HG02970 (cell line): ENCODE results near the gene CDK5R2.

ENCODE experiments used
- ATAC-seq: cut with Tn5 transposase; IDR thresholded peaks from one replicate; pipeline ENCODE4 v1.9.1; 2021; ENCODE audit warnings: mild to moderate bottlenecking, moderate library complexity, moderate number of reproducible peaks; ENCODE audit not compliant: unreplicated experiment, low FRiP score

The CDK5R2 gene

DNA sequence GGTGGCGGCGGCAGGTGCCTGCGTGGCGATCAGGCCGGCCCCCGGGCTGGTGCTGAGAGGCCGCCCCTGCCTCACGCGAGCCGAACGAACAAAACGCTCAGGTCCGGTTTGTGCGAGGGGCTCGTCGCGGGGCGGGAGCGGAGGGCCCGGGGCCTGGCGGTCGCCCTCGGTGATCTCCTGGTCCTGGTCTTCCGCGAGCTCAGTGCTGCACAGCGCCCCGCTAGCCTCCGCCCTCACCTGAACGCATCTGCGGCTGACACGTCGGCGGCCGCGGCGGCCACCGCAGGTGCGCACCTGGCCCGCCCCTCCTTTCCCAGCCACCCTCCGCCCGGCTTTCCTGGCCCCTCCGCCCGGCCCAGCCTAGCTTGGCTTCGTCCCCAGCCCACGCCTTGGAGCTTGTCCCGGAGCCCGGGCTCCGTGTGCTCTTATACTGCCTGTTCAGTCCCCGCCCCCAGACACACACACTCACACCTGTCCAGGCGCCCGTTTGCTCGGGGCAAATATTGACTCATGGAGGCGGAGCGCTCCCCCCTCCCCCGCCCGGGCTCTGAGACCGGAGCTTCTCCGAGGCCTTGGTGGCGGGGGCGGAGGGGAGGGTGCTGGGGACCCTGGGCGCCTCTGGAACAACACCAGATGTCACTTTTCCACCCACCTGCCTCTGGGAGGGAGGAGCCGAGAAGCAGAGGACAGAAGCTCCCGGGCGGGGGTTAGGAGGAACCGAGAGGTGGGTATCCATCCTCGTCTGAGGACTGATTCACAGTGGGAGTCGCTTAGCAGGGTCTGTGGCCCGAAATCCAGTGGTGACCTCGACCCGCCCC is 42.3 kb downstream of the CDK5R2 start:
- ATAC-seq, result no peak

DNA sequence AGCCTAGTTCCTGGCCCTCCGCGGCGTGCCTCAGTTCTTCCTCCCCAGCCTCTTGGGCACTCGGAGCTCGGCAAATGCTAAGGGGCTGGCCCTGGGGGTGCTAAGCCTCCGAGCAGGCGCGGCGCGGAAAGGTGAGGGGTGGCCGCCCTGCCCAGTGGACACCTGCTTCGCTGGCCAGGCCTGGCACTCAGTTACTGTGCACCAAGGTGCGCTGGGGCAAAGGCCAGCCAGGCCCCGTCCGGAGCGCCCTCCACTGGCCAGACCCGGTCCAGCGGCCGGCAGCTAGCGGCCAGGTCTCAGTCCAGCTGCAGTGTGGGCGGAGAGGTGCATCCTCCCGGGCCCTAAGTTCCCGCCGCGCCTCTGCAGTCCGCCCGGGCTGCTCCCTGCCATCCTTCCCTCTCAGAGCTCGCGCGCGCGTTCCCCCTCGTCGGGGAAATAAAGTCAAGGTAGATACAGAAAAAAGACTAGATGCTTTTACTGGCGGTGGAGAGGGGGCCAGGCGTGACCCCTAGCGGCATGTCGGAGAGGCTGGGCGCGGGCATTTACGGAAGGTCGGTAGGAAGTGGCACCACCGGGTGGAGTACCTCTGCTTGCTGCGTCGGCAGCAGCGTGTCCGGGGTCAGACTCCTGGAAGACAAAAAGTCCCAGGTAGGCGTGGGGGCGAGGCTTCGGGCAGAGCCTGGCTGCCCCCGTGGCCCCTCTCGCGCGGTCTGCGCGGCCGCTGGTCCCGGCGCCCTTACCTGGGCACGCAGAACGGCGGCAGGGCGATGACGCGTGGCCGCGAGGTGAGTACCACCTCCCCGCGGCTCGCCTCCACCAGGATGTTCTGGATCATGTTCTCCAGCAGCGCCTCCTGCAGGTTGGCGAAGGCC is 43.2 kb downstream of the CDK5R2 start:
- no peak for ATAC-seq

DNA sequence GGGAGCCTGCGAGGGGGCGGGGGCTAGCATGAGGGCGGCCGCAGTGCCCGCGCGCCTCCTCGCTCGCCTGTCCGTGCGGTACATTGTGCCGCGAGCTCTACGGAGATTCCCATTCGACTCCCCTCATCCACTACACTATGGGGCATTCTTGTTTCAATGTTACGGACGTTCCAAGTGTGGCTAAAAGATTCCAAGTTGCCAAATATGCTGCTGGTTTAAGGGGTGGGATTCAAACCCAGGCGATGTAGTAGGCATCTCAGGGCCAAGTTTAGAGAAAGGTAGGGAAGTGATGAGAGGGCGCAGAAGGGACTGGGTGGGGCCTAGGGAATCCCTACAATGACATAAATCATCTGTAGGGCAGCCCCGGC is 43.8 kb downstream of the CDK5R2 start:
- no peak for ATAC-seq

DNA sequence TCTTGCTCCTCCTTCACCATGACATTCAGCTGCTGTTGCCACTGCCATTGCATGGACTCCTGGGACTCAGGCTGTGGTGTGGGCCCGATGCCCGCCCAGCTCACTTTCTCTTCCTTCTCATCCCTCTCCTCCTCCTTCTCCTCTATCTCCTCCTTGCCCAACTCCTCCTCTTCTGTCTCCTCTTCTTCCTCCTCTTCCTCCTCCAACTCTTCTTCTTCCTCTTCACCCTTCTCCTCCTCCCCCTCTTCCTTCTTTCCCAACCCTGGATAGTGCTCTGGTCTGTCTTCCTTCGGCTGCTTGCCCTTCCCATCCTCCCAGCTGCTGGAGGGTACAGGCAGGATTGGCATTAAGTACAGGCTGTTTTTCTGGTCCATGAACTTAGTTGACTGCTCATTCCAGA is 44.5 kb downstream of the CDK5R2 start:
- no peak for ATAC-seq

DNA sequence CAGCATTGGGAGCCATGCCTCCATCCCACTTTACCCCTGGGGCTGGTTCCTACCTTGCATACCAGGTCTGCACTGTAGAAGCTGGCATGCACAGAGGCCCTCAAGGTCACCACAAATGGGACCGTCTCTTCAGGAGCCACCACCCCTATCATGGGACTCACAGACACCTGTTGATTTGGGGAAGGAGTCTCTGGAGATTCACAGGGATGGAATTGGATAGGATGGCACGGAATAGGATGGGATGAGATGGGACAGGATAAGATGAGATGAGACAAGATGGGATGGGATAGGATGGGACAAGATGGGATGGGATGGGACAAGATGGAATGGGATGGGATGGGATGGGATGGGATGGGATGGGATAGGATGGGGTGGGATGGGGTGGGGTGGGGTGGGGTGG is 49.8 kb downstream of the CDK5R2 start:
- no peak for ATAC-seq

DNA sequence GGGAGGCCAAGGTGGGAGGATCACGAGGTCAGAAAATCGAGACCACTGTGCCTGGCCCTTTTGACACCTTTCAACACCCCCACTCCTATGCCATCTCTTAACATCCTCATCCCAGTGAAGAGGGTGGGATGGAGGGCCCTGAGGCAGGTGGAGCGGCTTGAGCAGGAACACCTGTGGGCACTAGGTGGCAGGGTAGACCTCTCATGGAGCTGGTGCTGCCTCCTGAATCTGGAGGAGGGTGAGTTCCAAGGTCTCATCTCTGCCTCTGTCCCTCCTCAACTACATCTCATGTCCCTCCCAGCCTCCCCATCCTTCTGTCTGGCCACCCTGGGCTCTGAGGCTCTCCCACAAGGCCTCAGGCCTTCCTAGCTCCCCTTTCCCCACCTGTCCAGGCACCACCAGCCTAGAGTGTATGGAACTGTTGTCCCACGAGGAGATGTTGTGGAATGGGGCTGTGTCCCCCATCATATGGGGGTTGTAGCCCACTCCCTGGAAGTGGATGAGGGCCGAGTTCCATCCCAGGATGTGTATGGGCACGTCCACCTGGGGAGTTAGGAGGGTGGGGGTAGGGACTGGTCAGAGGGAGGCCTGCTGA is 50.8 kb downstream of the CDK5R2 start:
- ATAC-seq, result no peak

DNA sequence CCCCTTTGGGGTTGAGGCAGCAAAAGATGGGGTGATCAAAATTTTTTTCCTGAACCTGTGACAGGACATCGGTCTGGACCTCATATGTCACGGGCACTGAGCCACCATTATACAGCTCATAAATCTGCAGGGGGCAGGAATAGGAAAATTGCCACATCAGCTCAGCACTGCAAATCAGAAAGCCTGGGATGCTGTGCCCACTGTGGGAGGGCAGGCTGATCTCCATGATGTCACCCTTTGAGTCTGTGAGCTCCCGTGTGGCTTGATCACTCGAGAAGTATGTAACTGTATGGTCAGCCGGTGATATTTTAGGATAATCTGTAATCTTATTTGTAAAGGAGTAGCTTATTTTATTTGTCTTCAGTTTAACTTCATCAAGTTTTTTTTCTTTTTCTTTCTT is 51.4 kb downstream of the CDK5R2 start:
- no peak for ATAC-seq
